SK-N-SH treated with all-trans-retinoic acid at 6 μM for 48 hours (cell line): ENCODE measurements around the gene CIZ1.

Experiments used
- ATAC-seq: fragments of 200-7000 bp; cut with Tn5 transposase; 3 replicates; pipeline ENCODE4 v1.9.1; 2020; ENCODE audit warnings: mild to moderate bottlenecking, moderate library complexity
- ARNTL ChIP-seq: fragments of 450-650 bp; formaldehyde crosslinking; IDR thresholded peaks from 2 replicates; pipeline ENCODE4 v1.5.0; 2020; ENCODE audit warnings: low read depth, mild to moderate bottlenecking, moderate library complexity, borderline replicate concordance
- BACH2 ChIP-seq: fragments of 250-450 bp; sonication (Bioruptor Pico); IDR thresholded peaks from 2 replicates; pipeline ENCODE4 v1.9.0; 2021; ENCODE audit warnings: mild to moderate bottlenecking, borderline replicate concordance
- CSDC2 ChIP-seq: fragments of 250-450 bp; sonication (Bioruptor Pico); IDR thresholded peaks from 2 replicates; pipeline ENCODE4 v1.5.0; 2020; ENCODE audit warnings: mild to moderate bottlenecking, moderate library complexity
- ESRRG ChIP-seq: fragments of 250-450 bp; sonication (Bioruptor Pico); IDR thresholded peaks from 2 replicates; pipeline ENCODE4 v1.6.1; 2021; ENCODE audit warnings: mild to moderate bottlenecking
- ISL1 ChIP-seq: fragments of 250-450 bp; sonication (Bioruptor Pico); IDR thresholded peaks from 2 replicates; pipeline ENCODE4 v2.1.2; 2022; ENCODE audit warnings: mild to moderate bottlenecking, moderate library complexity
- OSR1 ChIP-seq: fragments of 250-450 bp; sonication (Bioruptor Pico); IDR thresholded peaks from 2 replicates; pipeline ENCODE4 v1.8.0; 2022; ENCODE audit warnings: moderate library complexity, mild to moderate bottlenecking, inconsistent platforms
- PPARA ChIP-seq: fragments of 250-450 bp; sonication (Bioruptor Pico); IDR thresholded peaks from 2 replicates; pipeline ENCODE4 v1.5.0; 2020; ENCODE audit warnings: mild to moderate bottlenecking, borderline replicate concordance
- RARB ChIP-seq: fragments of 250-450 bp; sonication (Bioruptor Pico); IDR thresholded peaks from 2 replicates; pipeline ENCODE4 v1.8.0; 2021; ENCODE audit warnings: mild to moderate bottlenecking, moderate library complexity
- SNAI2 ChIP-seq: fragments of 250-450 bp; sonication (Bioruptor Pico); IDR thresholded peaks from 2 replicates; pipeline ENCODE4 v1.5.0; 2020; ENCODE audit warnings: mild to moderate bottlenecking, moderate library complexity
- TCF4 ChIP-seq: fragments of 250-450 bp; sonication (Bioruptor Pico); IDR thresholded peaks from 2 replicates; pipeline ENCODE4 v1.8.0; 2021; ENCODE audit warnings: mild to moderate bottlenecking, moderate library complexity, borderline replicate concordance
- TOX ChIP-seq: fragments of 250-450 bp; sonication (Bioruptor Pico); IDR thresholded peaks from 2 replicates; pipeline ENCODE4 v1.8.0; 2021; ENCODE audit warnings: mild to moderate bottlenecking, moderate library complexity, borderline replicate concordance
- ZC3H10 ChIP-seq: fragments of 250-450 bp; sonication (Bioruptor Pico); IDR thresholded peaks from 2 replicates; pipeline ENCODE4 v1.5.1; 2021; ENCODE audit warnings: mild to moderate bottlenecking, moderate library complexity
- ZFP3 ChIP-seq: fragments of 250-450 bp; sonication (Bioruptor Pico); IDR thresholded peaks from 2 replicates; pipeline ENCODE4 v1.5.0; 2020; ENCODE audit warnings: mild to moderate bottlenecking, moderate library complexity
- ZFP30 ChIP-seq: fragments of 450-650 bp; formaldehyde crosslinking; IDR thresholded peaks from 2 replicates; pipeline ENCODE4 v1.5.0; 2022; ENCODE audit warnings: mild to moderate bottlenecking, moderate library complexity
- ZNF565 ChIP-seq: fragments of 450-650 bp; formaldehyde crosslinking; conservative IDR thresholded peaks from 2 replicates; pipeline ENCODE4 v1.5.0; 2020; ENCODE audit warnings: low read depth, mild to moderate bottlenecking, moderate library complexity
- ZNF70 ChIP-seq: fragments of 450-650 bp; formaldehyde crosslinking; IDR thresholded peaks from 2 replicates; pipeline ENCODE4 v1.5.0; 2020; ENCODE audit warnings: mild to moderate bottlenecking, moderate library complexity
- ZNF8 ChIP-seq: fragments of 450-650 bp; formaldehyde crosslinking; IDR thresholded peaks from 2 replicates; pipeline ENCODE4 v1.5.0; 2020; ENCODE audit warnings: mild to moderate bottlenecking, moderate library complexity
- TF ChIP-seq, protein P1 (sequence below): fragments of 250-450 bp; sonication (Bioruptor Pico); IDR thresholded peaks from 2 replicates; pipeline ENCODE4 v1.5.1; 2020; ENCODE audit warnings: low read depth, mild to moderate bottlenecking, moderate library complexity
- TF ChIP-seq, protein P2 (sequence below): fragments of 250-450 bp; sonication (Bioruptor Pico); IDR thresholded peaks from 2 replicates; pipeline ENCODE4 v1.5.0; 2020; ENCODE audit warnings: mild to moderate bottlenecking, moderate library complexity
- TF ChIP-seq, protein P3 (sequence below): fragments of 250-450 bp; sonication (Bioruptor Pico); IDR thresholded peaks from 2 replicates; pipeline ENCODE4 v1.8.0; 2021; ENCODE audit warnings: low read depth, mild to moderate bottlenecking, moderate library complexity, borderline replicate concordance
- TF ChIP-seq, protein P4 (sequence below): fragments of 250-450 bp; sonication (Bioruptor Pico); IDR thresholded peaks from 2 replicates; pipeline ENCODE4 v1.8.0; 2020; ENCODE audit warnings: mild to moderate bottlenecking, moderate library complexity, borderline replicate concordance

The CIZ1 gene

DNA sequence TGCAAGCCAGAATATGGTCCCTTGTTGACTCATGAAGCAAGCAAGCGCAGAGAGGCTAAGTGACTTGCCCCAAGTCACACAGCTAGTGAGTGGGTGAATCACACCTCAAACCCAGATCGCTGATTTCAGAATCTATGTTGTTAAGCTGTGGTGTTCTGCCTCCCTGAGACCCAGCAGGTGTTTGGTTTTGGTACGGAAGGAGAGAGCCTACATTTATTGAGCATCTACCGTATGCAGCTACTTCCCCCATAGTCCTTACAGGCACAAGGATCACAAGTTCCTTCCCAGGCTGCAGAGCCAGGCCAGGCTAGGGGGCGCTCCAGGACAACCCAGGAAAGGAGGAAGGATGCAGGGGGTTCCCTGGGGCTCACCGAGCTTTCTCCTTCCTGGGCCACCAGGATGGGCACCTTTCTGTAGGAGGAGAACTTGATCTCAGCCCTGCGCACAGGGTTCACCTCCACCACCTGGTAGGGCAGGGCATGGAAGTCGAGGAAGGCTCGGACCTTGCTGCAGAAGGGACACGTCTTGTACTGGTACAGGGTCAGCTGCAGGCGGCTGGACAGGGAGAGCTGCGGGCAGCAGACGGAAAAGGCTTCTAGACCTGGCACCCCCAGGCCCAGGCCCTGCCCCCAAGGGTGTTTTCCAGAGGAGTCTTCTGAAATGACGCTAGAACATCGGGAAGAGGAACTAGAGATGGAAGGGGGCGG is 66.3 kb downstream of the CIZ1 start:
- ATAC-seq = 0 out of 3 replicates have a peak, but pooled peaks have one; percentile 8
- TF ChIP-seq TCF4 (no peak), ZNF8 (CRISPR knock-in tag) (no peak), ZNF70 (CRISPR knock-in tag) (no peak), ARNTL (CRISPR knock-in tag) (no peak), ZNF565 (no peak), OSR1 (CRISPR knock-in tag) (no peak), ISL1 (CRISPR knock-in tag) (no peak), TOX (CRISPR knock-in tag) (no peak), RARB (no peak), ZFP30 (CRISPR knock-in tag) (no peak)
- TF ChIP-seq, protein P1, sequence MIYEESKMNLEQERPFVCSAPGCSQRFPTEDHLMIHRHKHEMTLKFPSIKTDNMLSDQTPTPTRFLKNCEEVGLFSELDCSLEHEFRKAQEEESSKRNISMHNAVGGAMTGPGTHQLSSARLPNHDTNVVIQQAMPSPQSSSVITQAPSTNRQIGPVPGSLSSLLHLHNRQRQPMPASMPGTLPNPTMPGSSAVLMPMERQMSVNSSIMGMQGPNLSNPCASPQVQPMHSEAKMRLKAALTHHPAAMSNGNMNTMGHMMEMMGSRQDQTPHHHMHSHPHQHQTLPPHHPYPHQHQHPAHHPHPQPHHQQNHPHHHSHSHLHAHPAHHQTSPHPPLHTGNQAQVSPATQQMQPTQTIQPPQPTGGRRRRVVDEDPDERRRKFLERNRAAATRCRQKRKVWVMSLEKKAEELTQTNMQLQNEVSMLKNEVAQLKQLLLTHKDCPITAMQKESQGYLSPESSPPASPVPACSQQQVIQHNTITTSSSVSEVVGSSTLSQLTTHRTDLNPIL = no peak
- TF ChIP-seq, protein P2, sequence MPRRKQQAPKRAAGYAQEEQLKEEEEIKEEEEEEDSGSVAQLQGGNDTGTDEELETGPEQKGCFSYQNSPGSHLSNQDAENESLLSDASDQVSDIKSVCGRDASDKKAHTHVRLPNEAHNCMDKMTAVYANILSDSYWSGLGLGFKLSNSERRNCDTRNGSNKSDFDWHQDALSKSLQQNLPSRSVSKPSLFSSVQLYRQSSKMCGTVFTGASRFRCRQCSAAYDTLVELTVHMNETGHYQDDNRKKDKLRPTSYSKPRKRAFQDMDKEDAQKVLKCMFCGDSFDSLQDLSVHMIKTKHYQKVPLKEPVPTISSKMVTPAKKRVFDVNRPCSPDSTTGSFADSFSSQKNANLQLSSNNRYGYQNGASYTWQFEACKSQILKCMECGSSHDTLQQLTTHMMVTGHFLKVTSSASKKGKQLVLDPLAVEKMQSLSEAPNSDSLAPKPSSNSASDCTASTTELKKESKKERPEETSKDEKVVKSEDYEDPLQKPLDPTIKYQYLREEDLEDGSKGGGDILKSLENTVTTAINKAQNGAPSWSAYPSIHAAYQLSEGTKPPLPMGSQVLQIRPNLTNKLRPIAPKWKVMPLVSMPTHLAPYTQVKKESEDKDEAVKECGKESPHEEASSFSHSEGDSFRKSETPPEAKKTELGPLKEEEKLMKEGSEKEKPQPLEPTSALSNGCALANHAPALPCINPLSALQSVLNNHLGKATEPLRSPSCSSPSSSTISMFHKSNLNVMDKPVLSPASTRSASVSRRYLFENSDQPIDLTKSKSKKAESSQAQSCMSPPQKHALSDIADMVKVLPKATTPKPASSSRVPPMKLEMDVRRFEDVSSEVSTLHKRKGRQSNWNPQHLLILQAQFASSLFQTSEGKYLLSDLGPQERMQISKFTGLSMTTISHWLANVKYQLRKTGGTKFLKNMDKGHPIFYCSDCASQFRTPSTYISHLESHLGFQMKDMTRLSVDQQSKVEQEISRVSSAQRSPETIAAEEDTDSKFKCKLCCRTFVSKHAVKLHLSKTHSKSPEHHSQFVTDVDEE = no peak
- TF ChIP-seq, protein P3, sequence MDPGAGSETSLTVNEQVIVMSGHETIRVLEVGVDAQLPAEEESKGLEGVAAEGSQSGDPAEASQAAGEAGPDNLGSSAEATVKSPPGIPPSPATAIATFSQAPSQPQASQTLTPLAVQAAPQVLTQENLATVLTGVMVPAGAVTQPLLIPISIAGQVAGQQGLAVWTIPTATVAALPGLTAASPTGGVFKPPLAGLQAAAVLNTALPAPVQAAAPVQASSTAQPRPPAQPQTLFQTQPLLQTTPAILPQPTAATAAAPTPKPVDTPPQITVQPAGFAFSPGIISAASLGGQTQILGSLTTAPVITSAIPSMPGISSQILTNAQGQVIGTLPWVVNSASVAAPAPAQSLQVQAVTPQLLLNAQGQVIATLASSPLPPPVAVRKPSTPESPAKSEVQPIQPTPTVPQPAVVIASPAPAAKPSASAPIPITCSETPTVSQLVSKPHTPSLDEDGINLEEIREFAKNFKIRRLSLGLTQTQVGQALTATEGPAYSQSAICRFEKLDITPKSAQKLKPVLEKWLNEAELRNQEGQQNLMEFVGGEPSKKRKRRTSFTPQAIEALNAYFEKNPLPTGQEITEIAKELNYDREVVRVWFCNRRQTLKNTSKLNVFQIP (CRISPR knock-in tag) = no peak
- TF ChIP-seq, protein P4, sequence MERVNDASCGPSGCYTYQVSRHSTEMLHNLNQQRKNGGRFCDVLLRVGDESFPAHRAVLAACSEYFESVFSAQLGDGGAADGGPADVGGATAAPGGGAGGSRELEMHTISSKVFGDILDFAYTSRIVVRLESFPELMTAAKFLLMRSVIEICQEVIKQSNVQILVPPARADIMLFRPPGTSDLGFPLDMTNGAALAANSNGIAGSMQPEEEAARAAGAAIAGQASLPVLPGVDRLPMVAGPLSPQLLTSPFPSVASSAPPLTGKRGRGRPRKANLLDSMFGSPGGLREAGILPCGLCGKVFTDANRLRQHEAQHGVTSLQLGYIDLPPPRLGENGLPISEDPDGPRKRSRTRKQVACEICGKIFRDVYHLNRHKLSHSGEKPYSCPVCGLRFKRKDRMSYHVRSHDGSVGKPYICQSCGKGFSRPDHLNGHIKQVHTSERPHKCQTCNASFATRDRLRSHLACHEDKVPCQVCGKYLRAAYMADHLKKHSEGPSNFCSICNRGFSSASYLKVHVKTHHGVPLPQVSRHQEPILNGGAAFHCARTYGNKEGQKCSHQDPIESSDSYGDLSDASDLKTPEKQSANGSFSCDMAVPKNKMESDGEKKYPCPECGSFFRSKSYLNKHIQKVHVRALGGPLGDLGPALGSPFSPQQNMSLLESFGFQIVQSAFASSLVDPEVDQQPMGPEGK (CRISPR knock-in tag) = no peak
- TF ChIP-seq, all 23 proteins: peak for 0

DNA sequence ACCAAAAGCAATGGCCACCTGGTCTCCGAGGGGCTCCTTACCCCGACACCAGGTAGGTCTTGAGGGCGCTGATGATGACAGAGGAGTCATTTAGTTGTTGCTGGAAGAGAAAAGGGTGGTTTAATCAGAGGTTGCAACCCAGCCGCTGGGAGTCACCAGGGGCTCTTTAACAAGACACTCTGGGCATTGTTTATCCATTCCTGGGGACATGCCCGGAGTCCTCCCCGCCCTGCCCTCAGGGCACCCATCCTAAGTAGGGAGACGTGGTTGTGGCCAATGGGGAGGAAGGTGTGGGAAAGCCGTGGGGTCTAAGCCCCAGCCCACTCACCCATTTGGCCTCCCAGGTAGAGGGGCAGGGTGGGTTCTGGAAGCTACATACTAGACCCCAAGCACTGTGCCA is 66.9 kb downstream of the CIZ1 start:
- ATAC-seq = no peak

DNA sequence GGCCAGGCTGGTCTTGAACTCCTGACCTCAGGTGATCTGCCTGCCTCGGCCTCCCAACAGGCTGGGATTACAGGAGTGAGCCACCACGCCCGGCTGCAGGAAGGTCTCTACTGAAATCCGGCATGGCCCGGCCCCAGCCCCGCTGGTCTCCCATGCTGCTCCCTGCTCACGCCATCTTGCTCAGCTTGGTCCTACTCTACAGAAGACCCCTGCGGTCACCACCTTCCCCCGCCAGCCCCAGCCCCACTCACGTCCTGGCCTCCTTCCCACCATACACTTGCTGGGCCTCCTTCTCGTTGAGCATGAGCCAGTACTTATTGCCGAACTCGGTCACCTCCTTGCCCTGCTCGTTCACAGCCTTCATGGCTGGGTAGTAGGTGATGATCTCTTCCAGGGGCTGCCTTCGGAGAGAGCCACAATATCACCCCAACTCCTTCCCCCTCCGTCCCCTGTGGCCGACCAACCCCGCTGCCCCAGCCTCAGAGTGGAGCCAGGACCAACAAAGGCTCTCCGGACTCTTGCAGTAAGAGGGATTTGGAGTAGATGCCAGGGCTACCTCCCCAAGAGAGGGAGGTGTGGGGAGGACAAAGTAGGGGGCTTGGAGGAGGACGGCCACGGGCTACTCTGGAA is 67.8 kb downstream of the CIZ1 start:
- no peak for ATAC-seq
- no peak for TF ChIP-seq BACH2 (CRISPR knock-in tag)
- TF ChIP-seq ESRRG = no peak
- no peak for TF ChIP-seq RARB
- TF ChIP-seq TCF4 = no peak
- TF ChIP-seq SNAI2 (CRISPR knock-in tag) = no peak
- TF ChIP-seq ZC3H10 = no peak
- TF ChIP-seq ZNF565 = no peak
- no peak for TF ChIP-seq OSR1 (CRISPR knock-in tag)
- TF ChIP-seq CSDC2 (CRISPR knock-in tag) = no peak
- no peak for TF ChIP-seq ZFP30 (CRISPR knock-in tag)
- TF ChIP-seq, protein P2 = no peak
- TF ChIP-seq ZFP3 (CRISPR knock-in tag) = no peak
- TF ChIP-seq, protein P1 = no peak
- TF ChIP-seq PPARA (CRISPR knock-in tag) = no peak
- no peak for TF ChIP-seq ZNF8 (CRISPR knock-in tag)
- no peak for TF ChIP-seq ISL1 (CRISPR knock-in tag)

More for the DNA sequence above, 66.9 kb downstream of the CIZ1 start:
- TF ChIP-seq ZNF8 (CRISPR knock-in tag) (no peak), CSDC2 (CRISPR knock-in tag) (no peak), OSR1 (CRISPR knock-in tag) (no peak), BACH2 (CRISPR knock-in tag) (no peak), TOX (CRISPR knock-in tag) (no peak)
- TF ChIP-seq, protein P3 (CRISPR knock-in tag) = no peak
